ENCODE measurements around the gene CIAO2A. TPM values are rescaled to one million over a fixed set of nuclear protein-coding genes. Genes with fewer than 3 reads are reported as not detected.
"Not testable (repeated sequence)": the region's sequence is repeated elsewhere in the genome, so short reads cannot be mapped to it uniquely, and the experiment has no call there.

The CIAO2A gene
- total RNA-seq, 1 donor from 2014 or later, result 51.4 TPM

- no peak for DNase-seq (ENCODE audit: low spot score)
- Mint-ChIP-seq H3K27ac (ENCODE audit: unreplicated experiment) (no peak overlapping the region), H3K27me3 (ENCODE audit: unreplicated experiment) (no peaks in the 10 kb centered on the region), H3K9me3 (ENCODE audit: unreplicated experiment) (no peaks in the 10 kb centered on the region), H3K4me1 (ENCODE audit: unreplicated experiment) (peaks cover 37% of the 10 kb centered on the region), H3K4me3 (ENCODE audit: unreplicated experiment) (no peak overlapping the region), H3K36me3 (ENCODE audit: low read depth, unreplicated experiment) (peaks cover 25% of the 10 kb centered on the region)
- TF ChIP-seq, protein P1, sequence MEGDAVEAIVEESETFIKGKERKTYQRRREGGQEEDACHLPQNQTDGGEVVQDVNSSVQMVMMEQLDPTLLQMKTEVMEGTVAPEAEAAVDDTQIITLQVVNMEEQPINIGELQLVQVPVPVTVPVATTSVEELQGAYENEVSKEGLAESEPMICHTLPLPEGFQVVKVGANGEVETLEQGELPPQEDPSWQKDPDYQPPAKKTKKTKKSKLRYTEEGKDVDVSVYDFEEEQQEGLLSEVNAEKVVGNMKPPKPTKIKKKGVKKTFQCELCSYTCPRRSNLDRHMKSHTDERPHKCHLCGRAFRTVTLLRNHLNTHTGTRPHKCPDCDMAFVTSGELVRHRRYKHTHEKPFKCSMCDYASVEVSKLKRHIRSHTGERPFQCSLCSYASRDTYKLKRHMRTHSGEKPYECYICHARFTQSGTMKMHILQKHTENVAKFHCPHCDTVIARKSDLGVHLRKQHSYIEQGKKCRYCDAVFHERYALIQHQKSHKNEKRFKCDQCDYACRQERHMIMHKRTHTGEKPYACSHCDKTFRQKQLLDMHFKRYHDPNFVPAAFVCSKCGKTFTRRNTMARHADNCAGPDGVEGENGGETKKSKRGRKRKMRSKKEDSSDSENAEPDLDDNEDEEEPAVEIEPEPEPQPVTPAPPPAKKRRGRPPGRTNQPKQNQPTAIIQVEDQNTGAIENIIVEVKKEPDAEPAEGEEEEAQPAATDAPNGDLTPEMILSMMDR (IDR thresholded peaks at IDR 0.05; ENCODE audit: unreplicated experiment), result no peak
Measured at GRCh38 chr15:64112904-64113303, 19.3 kb upstream of the CIAO2A start.

DNA sequence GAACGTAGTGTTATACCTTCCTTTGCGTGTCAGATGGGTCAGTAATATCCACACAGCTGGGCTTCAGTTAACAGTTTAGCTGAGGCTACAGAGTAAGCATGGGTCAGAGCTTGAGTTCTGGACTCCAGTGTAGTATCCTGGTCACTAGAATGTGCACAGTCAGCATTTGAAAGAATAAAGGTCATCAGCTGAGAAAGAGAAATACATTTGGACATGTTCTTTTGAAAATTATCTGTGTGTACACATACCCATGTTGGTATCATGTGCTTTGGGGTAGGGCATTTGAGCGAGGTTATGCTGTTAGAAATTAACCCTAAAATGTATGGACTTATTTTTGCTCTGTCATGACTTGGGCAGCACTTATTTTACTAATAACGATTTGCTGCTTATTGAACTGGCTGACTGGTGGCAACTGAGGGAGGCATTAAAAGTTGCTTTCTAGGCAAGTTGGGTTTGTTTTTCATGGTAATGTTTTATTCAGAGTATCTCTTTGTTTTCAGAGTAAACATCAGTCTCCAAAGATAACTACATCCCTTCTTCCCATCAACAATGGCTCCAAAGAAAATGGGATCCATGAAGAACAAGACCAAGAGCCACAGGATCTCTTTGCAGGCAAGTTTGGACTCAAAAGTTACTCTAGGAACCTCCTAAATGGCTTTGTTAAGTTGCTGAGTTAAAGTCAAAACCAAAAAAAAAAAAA is 18.6 kb upstream of the CIAO2A start:
- TF ChIP-seq, protein P1 (IDR thresholded peaks at IDR 0.05; ENCODE audit: unreplicated experiment), result no peak
- Mint-ChIP-seq H3K27ac (ENCODE audit: unreplicated experiment) (no peak overlapping the region), H3K27me3 (ENCODE audit: unreplicated experiment) (no peaks in the 10 kb centered on the region), H3K9me3 (ENCODE audit: unreplicated experiment) (no peaks in the 10 kb centered on the region), H3K4me1 (ENCODE audit: unreplicated experiment) (peaks cover 37% of the 10 kb centered on the region), H3K36me3 (ENCODE audit: low read depth, unreplicated experiment) (peaks cover 23% of the 10 kb centered on the region), H3K4me3 (ENCODE audit: unreplicated experiment) (no peak overlapping the region)
- no peak for DNase-seq (ENCODE audit: low spot score)

- Mint-ChIP-seq H3K9me3 (ENCODE audit: unreplicated experiment) (no peaks in the 10 kb centered on the region), H3K4me3 (ENCODE audit: unreplicated experiment) (no peak overlapping the region), H3K36me3 (ENCODE audit: low read depth, unreplicated experiment) (peaks cover 23% of the 10 kb centered on the region), H3K27ac (ENCODE audit: unreplicated experiment) (no peak overlapping the region), H3K27me3 (ENCODE audit: unreplicated experiment) (no peaks in the 10 kb centered on the region), H3K4me1 (ENCODE audit: unreplicated experiment) (peaks cover 37% of the 10 kb centered on the region)
- TF ChIP-seq, protein P1 (IDR thresholded peaks at IDR 0.05; ENCODE audit: unreplicated experiment), result no peak
- DNase-seq (ENCODE audit: low spot score), result no peak
Measured at GRCh38 chr15:64111679-64112050, 18.0 kb upstream of the CIAO2A start.

- DNase-seq (ENCODE audit: low spot score), result no peak
- H3K36me3 Mint-ChIP-seq (ENCODE audit: low read depth, unreplicated experiment), result peaks cover 23% of the 10 kb centered on the region
- no peaks in the 10 kb centered on the region for H3K27me3 Mint-ChIP-seq (ENCODE audit: unreplicated experiment)
- H3K27ac Mint-ChIP-seq (ENCODE audit: unreplicated experiment), result peak overlapping the region; percentile 57
- H3K4me1 Mint-ChIP-seq (ENCODE audit: unreplicated experiment), result peaks cover 37% of the 10 kb centered on the region
- TF ChIP-seq, protein P1 (IDR thresholded peaks at IDR 0.05; ENCODE audit: unreplicated experiment), result no peak
- H3K9me3 Mint-ChIP-seq (ENCODE audit: unreplicated experiment), result no peaks in the 10 kb centered on the region
- H3K4me3 Mint-ChIP-seq (ENCODE audit: unreplicated experiment), result no peak overlapping the region
Measured at GRCh38 chr15:64110950-64111678, 17.5 kb upstream of the CIAO2A start.

GRCh38 chr15:64110108-64110701 is 16.6 kb upstream of the CIAO2A start:
- peaks cover 37% of the 10 kb centered on the region for H3K4me1 Mint-ChIP-seq (ENCODE audit: unreplicated experiment)
- not testable (repeated sequence) for H3K9me3 Mint-ChIP-seq (ENCODE audit: unreplicated experiment); H3K27me3 Mint-ChIP-seq (ENCODE audit: unreplicated experiment); H3K27ac Mint-ChIP-seq (ENCODE audit: unreplicated experiment); DNase-seq (ENCODE audit: low spot score); H3K4me3 Mint-ChIP-seq (ENCODE audit: unreplicated experiment)
- H3K36me3 Mint-ChIP-seq (ENCODE audit: low read depth, unreplicated experiment), result peaks cover 23% of the 10 kb centered on the region
